Nephron (organoid): Measurements from ENCODE around the gene TUT4.
A peak's percentile ranks its signal among the peaks of the same experiment; 100 is the strongest.

Experiments used
- H3K27ac Mint-ChIP-seq, 3 experiments: 2 replicates each; pipeline ENCODE4 v1.8.0; 2020; ENCODE audit warnings: mixed read lengths in 3 of 3, mild to moderate bottlenecking in 2 of 3, moderate library complexity in 1 of 3
- H3K27me3 Mint-ChIP-seq: 2 replicates; pipeline ENCODE4 v1.8.0; 2021; ENCODE audit warnings: low read depth, mild to moderate bottlenecking, moderate library complexity, mixed read lengths
- H3K36me3 Mint-ChIP-seq: 2 replicates; pipeline ENCODE4 v1.8.0; 2020; ENCODE audit warnings: low read depth, mixed read lengths
- H3K4me1 Mint-ChIP-seq: 2 replicates; pipeline ENCODE4 v1.8.0; 2020; ENCODE audit warnings: mixed read lengths
- H3K4me3 Mint-ChIP-seq, 3 experiments: 2 replicates each; pipeline ENCODE4 v1.8.0; 2020; ENCODE audit warnings: mild to moderate bottlenecking in 3 of 3, mixed read lengths in 3 of 3, moderate library complexity in 2 of 3
- H3K9me3 Mint-ChIP-seq: 2 replicates; pipeline ENCODE4 v1.8.0; 2020; ENCODE audit warnings: mixed read lengths
- CTCF ChIP-seq, 3 experiments: fragments of 200-600 bp; sonication (generic); IDR thresholded peaks; one replicate each; pipeline ENCODE4 v1.5.0; 2021; ENCODE audit warnings: antibody characterized with exemption in 3 of 3; ENCODE audit not compliant: unreplicated experiment in 3 of 3

The TUT4 gene

DNA sequence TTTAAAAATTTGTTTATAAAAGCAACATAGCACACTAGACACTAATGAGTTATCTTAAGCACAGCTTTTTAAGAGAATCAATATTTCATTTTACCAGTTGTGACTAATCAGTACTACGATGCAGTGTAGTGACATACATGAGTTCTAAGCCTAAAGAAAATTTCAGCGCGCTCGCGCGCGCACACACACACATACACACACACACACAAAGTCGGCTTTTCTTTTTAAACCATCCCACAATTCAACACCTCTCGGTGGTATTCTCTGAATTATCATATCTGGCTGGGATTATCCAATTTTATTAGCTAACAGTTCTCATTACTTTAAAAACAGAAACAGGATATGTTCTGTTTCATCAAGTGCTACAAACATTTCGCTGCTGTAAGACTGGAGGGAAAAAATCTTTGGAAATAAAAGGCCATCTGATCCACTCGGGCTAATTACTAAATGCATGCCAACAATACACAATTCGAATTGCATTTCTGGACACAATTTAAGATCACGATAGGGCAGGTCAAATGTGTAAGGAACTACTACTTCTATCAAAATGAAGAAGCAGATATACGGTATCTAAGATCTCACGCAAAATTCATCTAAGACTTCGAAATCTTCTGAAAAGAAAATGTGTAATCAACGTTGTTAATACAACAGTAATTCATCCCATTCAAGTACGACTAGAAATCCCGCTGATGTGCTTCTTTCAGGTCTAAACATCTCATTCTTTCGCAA, 1.2 kb downstream of the TUT4 start:
- Mint-ChIP-seq H3K4me1 (peaks cover 34% of the 10 kb centered on the region), H3K4me3 (no peak overlapping the region), H3K36me3 (peaks cover 8% of the 10 kb centered on the region), H3K9me3 (no peaks in the 10 kb centered on the region), H3K27me3 (no peaks in the 10 kb centered on the region), H3K27ac (no peak overlapping the region)
- no peak for TF ChIP-seq CTCF (IDR thresholded peaks at IDR 0.05; ENCODE audit: unreplicated experiment in 3 of 3)

- peak overlapping the region; percentile 41 to 56 (median 48) for H3K4me3 Mint-ChIP-seq
- H3K27ac Mint-ChIP-seq: no peak overlapping the region
- TF ChIP-seq CTCF (IDR thresholded peaks at IDR 0.05; ENCODE audit: unreplicated experiment in 3 of 3): no peak
- peaks cover 33% of the 10 kb centered on the region for H3K4me1 Mint-ChIP-seq
- H3K9me3 Mint-ChIP-seq: peaks cover 6% of the 10 kb centered on the region
- H3K36me3 Mint-ChIP-seq: peaks cover 17% of the 10 kb centered on the region
- no peaks in the 10 kb centered on the region for H3K27me3 Mint-ChIP-seq
Observed at GRCh38 chr1:52550447-52550846, 2.4 kb downstream of the TUT4 start.

DNA sequence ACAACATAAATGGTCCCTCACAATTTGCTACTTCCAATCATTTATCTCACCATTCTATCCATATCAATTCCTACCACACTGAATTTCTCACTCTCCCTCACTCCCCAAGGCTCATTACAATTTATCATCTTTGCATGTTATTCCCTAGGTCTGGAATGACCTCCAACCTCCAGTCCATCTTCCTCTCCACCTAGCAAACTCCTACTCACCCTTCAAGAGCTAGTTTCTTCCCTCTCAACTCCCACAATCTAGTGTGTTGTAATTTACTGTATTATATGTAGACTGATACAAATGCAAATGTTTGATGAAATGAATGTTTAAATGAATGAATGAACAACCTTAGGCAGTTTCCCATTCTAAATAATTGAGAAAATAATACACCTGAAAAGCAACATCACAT, 3.6 kb downstream of the TUT4 start:
- Mint-ChIP-seq H3K27ac (peak overlapping the region in 1 of 3 experiments; percentile 10), H3K4me3 (peak overlapping the region in 2 of 3 experiments; percentile 2 to 9), H3K36me3 (peaks cover 29% of the 10 kb centered on the region), H3K27me3 (no peaks in the 10 kb centered on the region), H3K4me1 (peaks cover 22% of the 10 kb centered on the region), H3K9me3 (peaks cover 9% of the 10 kb centered on the region)
- no peak for TF ChIP-seq CTCF (IDR thresholded peaks at IDR 0.05; ENCODE audit: unreplicated experiment in 3 of 3)

GRCh38 chr1:52546852-52547251, 6.0 kb downstream of the TUT4 start:
- H3K4me3 Mint-ChIP-seq: no peak overlapping the region
- no peaks in the 10 kb centered on the region for H3K27me3 Mint-ChIP-seq
- no peak for TF ChIP-seq CTCF (IDR thresholded peaks at IDR 0.05; ENCODE audit: unreplicated experiment in 3 of 3)
- H3K36me3 Mint-ChIP-seq: peaks cover 52% of the 10 kb centered on the region
- H3K4me1 Mint-ChIP-seq: peaks cover 15% of the 10 kb centered on the region
- H3K27ac Mint-ChIP-seq: no peak overlapping the region
- peaks cover 27% of the 10 kb centered on the region for H3K9me3 Mint-ChIP-seq

DNA sequence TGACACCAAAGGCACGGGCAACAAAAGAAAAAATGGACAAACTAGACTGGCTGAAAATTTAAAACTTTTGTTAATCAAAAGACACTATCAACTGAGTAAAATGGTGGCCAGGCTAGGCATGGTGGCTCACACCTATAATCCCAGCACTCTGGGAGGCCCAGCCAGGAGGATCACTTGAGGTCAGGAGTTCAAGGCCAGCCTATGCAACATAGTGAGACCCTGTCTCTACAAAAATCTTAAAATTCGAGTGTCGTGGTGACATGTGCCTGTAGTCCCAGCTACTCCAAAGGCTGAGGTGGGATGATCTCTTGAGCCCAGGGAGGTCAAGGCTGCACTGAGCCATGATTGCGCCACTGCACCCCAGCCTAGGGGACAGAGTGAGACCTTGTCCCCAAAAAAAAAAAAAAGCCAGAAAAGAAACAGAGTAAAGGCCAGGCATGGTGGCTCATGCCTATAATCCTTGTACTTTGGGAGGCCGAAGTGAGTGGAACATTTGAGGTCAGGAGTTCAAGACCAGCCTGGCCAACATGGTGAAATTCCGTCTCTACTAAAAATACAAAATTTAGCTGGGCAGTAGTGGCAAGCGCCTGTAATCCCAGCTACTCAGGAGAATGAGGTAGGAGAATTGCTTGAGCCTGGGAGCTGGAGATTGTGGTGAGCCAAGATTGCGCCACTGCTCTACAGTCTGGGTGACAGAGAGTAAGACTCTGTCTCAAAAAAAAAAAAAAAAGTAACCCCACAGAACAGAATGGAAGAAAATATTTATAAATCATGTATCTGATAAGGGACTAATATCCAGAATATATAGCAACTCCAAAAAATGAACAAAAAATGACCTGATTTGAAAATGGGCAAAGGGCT, 8.0 kb downstream of the TUT4 start:
- H3K4me3 Mint-ChIP-seq: no peak overlapping the region
- H3K27me3 Mint-ChIP-seq: no peaks in the 10 kb centered on the region
- H3K36me3 Mint-ChIP-seq: peaks cover 66% of the 10 kb centered on the region
- no peak for TF ChIP-seq CTCF (IDR thresholded peaks at IDR 0.05; ENCODE audit: unreplicated experiment in 3 of 3)
- H3K9me3 Mint-ChIP-seq: peaks cover 39% of the 10 kb centered on the region
- no peak overlapping the region for H3K27ac Mint-ChIP-seq
- H3K4me1 Mint-ChIP-seq: peaks cover 14% of the 10 kb centered on the region
